CD14-positive monocyte (primary cell): ENCODE data around the gene TM2D3. TPM values are rescaled to one million over a fixed set of nuclear protein-coding genes. Genes with fewer than 3 reads are reported as not detected.

Experiments used
- DNase-seq, 3 donors: peaks; one replicate each; pipeline ENCODE4 v3.0.0-alpha.2; 2011 to 2022
- H2AFZ ChIP-seq: 2 replicates; pipeline ENCODE4 v1.6.0; 2012; ENCODE audit warnings: mild to moderate bottlenecking, low read depth, low read length, inconsistent platforms; ENCODE audit not compliant: insufficient read depth, poor library complexity, severe bottlenecking
- H3K27ac ChIP-seq, 2 donors: 1 replicate in 1 of 2; 2 replicates in 1 of 2; pipeline ENCODE4 v1.5.1; 2012 to 2013; ENCODE audit warnings: low read length in 2 of 2, control low read depth in 1 of 2, inconsistent platforms in 1 of 2, low read depth in 1 of 2, mild to moderate bottlenecking in 1 of 2
- H3K27me3 ChIP-seq, 2 donors: one replicate each; pipeline versions ENCODE4 v1.6.0 to v1.6.1; 2011 to 2013; ENCODE audit warnings: low read length in 2 of 2; ENCODE audit not compliant: control insufficient read depth in 2 of 2, insufficient read depth in 2 of 2
- H3K36me3 ChIP-seq, 2 donors: replicated peaks in 1 of 2; 1 replicate in 1 of 2; 2 replicates in 1 of 2; pipeline versions ENCODE4 v1.5.1 to v1.6.1; 2012 to 2013; ENCODE audit warnings: low read length in 2 of 2, control low read depth in 1 of 2, inconsistent platforms in 1 of 2, mild to moderate bottlenecking in 1 of 2; ENCODE audit not compliant: insufficient read depth in 2 of 2, control insufficient read depth in 1 of 2
- H3K4me1 ChIP-seq, 2 donors: 1 replicate in 1 of 2; 2 replicates in 1 of 2; pipeline versions ENCODE4 v1.5.1 to v1.6.1; 2012 to 2013; ENCODE audit warnings: low read length in 2 of 2, control low read depth in 1 of 2, inconsistent platforms in 1 of 2, mild to moderate bottlenecking in 1 of 2, moderate library complexity in 1 of 2; ENCODE audit not compliant: insufficient read depth in 2 of 2, control insufficient read depth in 1 of 2
- H3K4me2 ChIP-seq: replicated peaks from 2 replicates; pipeline ENCODE3; 2012; ENCODE audit warnings: low read length, moderate library complexity, mild to moderate bottlenecking; ENCODE audit not compliant: poor library complexity, severe bottlenecking; ENCODE audit errors: extremely low read depth
- H3K4me3 ChIP-seq, 3 experiments: fragments of 200-600 bp in 1 of 3; sonication (generic) in 1 of 3; replicated peaks in 1 of 3; 1 replicate in 2 of 3; 2 replicates in 1 of 3; pipeline ENCODE4 v1.5.1; 2011 to 2013; ENCODE audit warnings: low read length in 3 of 3, mild to moderate bottlenecking in 3 of 3, control low read depth in 2 of 3, low read depth in 2 of 3, inconsistent platforms in 1 of 3, moderate library complexity in 1 of 3
- H3K79me2 ChIP-seq: 2 replicates; pipeline ENCODE4 v1.6.0; 2012; ENCODE audit warnings: mild to moderate bottlenecking, control low read depth, inconsistent platforms, low read length, moderate library complexity; ENCODE audit not compliant: insufficient read depth
- H3K9ac ChIP-seq: 2 replicates; pipeline ENCODE4 v1.6.0; 2017; ENCODE audit warnings: low read length, mild to moderate bottlenecking; ENCODE audit not compliant: insufficient read depth, poor library complexity, severe bottlenecking
- H3K9me3 ChIP-seq, 2 donors: replicated peaks in 1 of 2; 1 replicate in 1 of 2; 2 replicates in 1 of 2; pipeline versions ENCODE4 v1.5.1 to v1.6.1; 2012 to 2013; ENCODE audit warnings: low read length in 2 of 2, control low read depth in 1 of 2; ENCODE audit not compliant: control insufficient read depth in 1 of 2, insufficient read depth in 1 of 2
- H4K20me1 ChIP-seq: 2 replicates; pipeline ENCODE4 v1.6.0; 2012; ENCODE audit warnings: mild to moderate bottlenecking, low read length, control low read depth, moderate library complexity; ENCODE audit not compliant: insufficient read depth
- H3K27ac Mint-ChIP-seq, 7 donors: one replicate each; pipeline ENCODE4 v1.8.0; 2020; ENCODE audit warnings: mild to moderate bottlenecking in 7 of 7, mixed read lengths in 7 of 7, moderate library complexity in 6 of 7, inconsistent platforms in 2 of 7
- H3K27me3 Mint-ChIP-seq, 3 donors: one replicate each; pipeline ENCODE4 v1.8.0; 2021 to 2022; ENCODE audit warnings: low read depth in 3 of 3, mild to moderate bottlenecking in 3 of 3, mixed read lengths in 3 of 3, moderate library complexity in 3 of 3, inconsistent platforms in 1 of 3
- H3K36me3 Mint-ChIP-seq, 2 donors: one replicate each; pipeline ENCODE4 v1.8.0; 2020; ENCODE audit warnings: mixed read lengths in 2 of 2, inconsistent platforms in 1 of 2, mild to moderate bottlenecking in 1 of 2
- H3K4me1 Mint-ChIP-seq: one replicate; pipeline ENCODE4 v1.8.0; 2020; ENCODE audit warnings: mild to moderate bottlenecking, mixed read lengths
- H3K4me3 Mint-ChIP-seq, 2 donors: one replicate each; pipeline ENCODE4 v1.8.0; 2020; ENCODE audit warnings: mild to moderate bottlenecking in 2 of 2, mixed read lengths in 2 of 2, moderate library complexity in 1 of 2
- H3K9me3 Mint-ChIP-seq, 7 donors: one replicate each; pipeline ENCODE4 v1.8.0; 2020 to 2022; ENCODE audit warnings: mixed read lengths in 7 of 7, mild to moderate bottlenecking in 6 of 7, moderate library complexity in 6 of 7, inconsistent platforms in 2 of 7
- CTCF ChIP-seq: fragments of 200-600 bp; IDR thresholded peaks from one replicate; pipeline ENCODE4 v1.8.0; 2022; ENCODE audit warnings: antibody characterized with exemption, mild to moderate bottlenecking
- WGBS: methylation state at CpG from one replicate; pipeline ENCODE4 v1.1.5; 2013; ENCODE audit warnings: missing lambda C conversion rate; ENCODE audit not compliant: insufficient coverage; 5-methylcytosine and 5-hydroxymethylcytosine counted together
- intact Hi-C, 2 donors: fragments of 100-400 bp; cut with micrococcal nuclease; formaldehyde crosslinking; loops; one replicate each; pipeline versions ENCODE4 v1.15.0 to v1.15.1; 2023
- polyA plus RNA-seq, 3 donors: library from polyadenylated mRNA; depleted of rRNA in 1 of 3; unstranded in 2 of 3; stranded (reverse) in 1 of 3; fragments of 300-500 nt in 2 of 3; fragments of >200 nt in 1 of 3; fragmentation: Illumina TruSeq in 2 of 3; gene quantifications; 1 replicate in 2 of 3; 2 replicates in 1 of 3; pipeline ENCODE4 v1.2.3, GENCODE V29; 2012 to 2021

The TM2D3 gene
- polyA plus RNA-seq, 3 donors, result 22.9 to 54.6 (median 26.5) TPM

GRCh38 chr15:101615414-101615985, 36.7 kb downstream of the TM2D3 start:
- intact Hi-C loops, result no loop called here
- WGBS, result 88% methylated on average over 13 of the region's 15 CpGs
- no peaks in the 10 kb centered on the region for H3K4me1 ChIP-seq

GRCh38 chr15:101614761-101615160, 37.4 kb downstream of the TM2D3 start:
- DNase-seq, result no peak
- Histone ChIP-seq H3K79me2 (no peaks in the 10 kb centered on the region), H3K9me3 (no peaks in the 10 kb centered on the region), H3K27me3 (no peaks in the 10 kb centered on the region), H3K36me3 (no peaks in the 10 kb centered on the region), H3K9ac (no peak overlapping the region), H4K20me1 (no peaks in the 10 kb centered on the region), H2AFZ (no peak overlapping the region), H3K4me3 (no peak overlapping the region), H3K4me2 (no peak overlapping the region), H3K27ac (no peak overlapping the region), H3K4me1 (no peaks in the 10 kb centered on the region)
- WGBS, result 96% methylated on average over 11 of the region's 11 CpGs
- peaks cover 4 to 16% (median 6%) of the 10 kb centered on the region in 3 donors for H3K27me3 Mint-ChIP-seq
- no peaks in the 10 kb centered on the region for H3K36me3 Mint-ChIP-seq
- H3K9me3 Mint-ChIP-seq, result no peaks in the 10 kb centered on the region
- intact Hi-C loops, result no loop called here
- H3K4me1 Mint-ChIP-seq, result peaks cover 3% of the 10 kb centered on the region
- peak overlapping the region in 2 of 7 donors; percentile 5 to 22 for H3K27ac Mint-ChIP-seq
- TF ChIP-seq CTCF, result no peak
- H3K4me3 Mint-ChIP-seq, result no peak overlapping the region

More at GRCh38 chr15:101615414-101615985, 36.7 kb downstream of the TM2D3 start:
- Histone ChIP-seq H3K36me3 (no peaks in the 10 kb centered on the region), H2AFZ (no peak overlapping the region), H3K9me3 (no peaks in the 10 kb centered on the region), H4K20me1 (no peaks in the 10 kb centered on the region), H3K9ac (no peak overlapping the region), H3K79me2 (no peaks in the 10 kb centered on the region), H3K4me2 (no peak overlapping the region), H3K27me3 (no peaks in the 10 kb centered on the region), H3K27ac (no peak overlapping the region), H3K4me3 (no peak overlapping the region)
- Mint-ChIP-seq H3K36me3 (no peaks in the 10 kb centered on the region), H3K27me3 (peaks cover 4 to 16% (median 7%) of the 10 kb centered on the region in 3 donors), H3K4me1 (peaks cover 3% of the 10 kb centered on the region), H3K9me3 (no peaks in the 10 kb centered on the region), H3K4me3 (no peak overlapping the region), H3K27ac (peak overlapping the region in 1 of 7 donors; percentile 50)
- no peak for TF ChIP-seq CTCF
- no peak for DNase-seq
